ENCODE results near the gene NBPF6.
"Not testable (repeated sequence)": the region's sequence is repeated elsewhere in the genome, so short reads cannot be mapped to it uniquely, and the experiment has no call there.

The NBPF6 gene

DNA sequence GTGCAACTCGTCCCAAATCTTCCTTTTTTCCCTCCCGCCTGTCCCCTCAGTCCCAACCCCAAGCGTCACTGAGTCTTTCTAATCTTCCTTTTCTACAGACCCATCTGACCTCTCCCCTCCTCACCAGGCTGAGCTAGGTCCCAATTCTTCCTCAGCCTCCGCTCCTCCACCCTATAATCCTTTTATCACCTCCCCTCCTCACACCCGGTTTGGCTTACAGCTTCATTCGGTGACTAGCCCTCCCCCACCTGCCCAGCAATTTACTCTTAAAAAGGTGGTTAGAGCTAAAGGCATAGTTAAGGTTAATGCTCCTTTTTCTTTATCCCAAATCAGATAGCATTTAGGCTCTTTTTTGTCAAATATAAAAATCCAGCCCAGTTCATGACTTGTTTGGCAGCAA is 24.4 kb downstream of the NBPF6 start:
- not testable (repeated sequence) for H3K36me3 Mint-ChIP-seq (ENCODE audit: low read depth); H3K4me1 Mint-ChIP-seq (ENCODE audit: low read depth); H3K27ac Mint-ChIP-seq; H3K4me3 Mint-ChIP-seq
- Mint-ChIP-seq H3K27me3 (peaks cover 18% of the 10 kb centered on the region), H3K9me3 (peaks cover 22% of the 10 kb centered on the region)

DNA sequence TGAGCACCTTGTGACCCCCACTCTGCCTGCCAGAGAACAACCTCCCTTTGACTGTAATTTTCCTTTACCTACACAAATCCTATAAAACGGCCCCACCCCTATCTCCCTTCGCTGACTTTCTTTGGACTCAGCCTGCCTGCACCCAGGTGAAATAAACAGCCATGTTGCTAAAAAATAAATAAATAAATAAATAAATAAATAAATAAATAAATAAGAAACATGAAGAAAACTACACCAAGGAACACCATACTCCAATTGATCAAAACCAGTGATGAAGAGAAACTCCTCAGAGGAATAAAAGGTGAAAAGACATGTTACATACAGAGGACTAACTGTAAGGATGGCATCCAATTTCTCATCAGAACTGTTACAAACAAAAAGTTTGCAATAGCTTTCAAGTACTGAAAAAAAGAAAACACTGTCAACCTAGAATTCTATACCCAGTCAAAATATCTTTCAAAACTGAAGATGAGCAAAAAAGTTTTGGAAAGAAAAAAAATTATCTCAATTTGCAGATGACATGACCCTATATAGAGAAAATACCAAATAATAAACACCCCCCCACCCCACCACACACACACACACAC is 28.4 kb downstream of the NBPF6 start:
- Mint-ChIP-seq H3K9me3 (peaks cover 28% of the 10 kb centered on the region), H3K4me1 (ENCODE audit: low read depth) (no peaks in the 10 kb centered on the region), H3K36me3 (ENCODE audit: low read depth) (no peaks in the 10 kb centered on the region), H3K27me3 (peaks cover 26% of the 10 kb centered on the region), H3K4me3 (no peak overlapping the region), H3K27ac (no peak overlapping the region)

DNA sequence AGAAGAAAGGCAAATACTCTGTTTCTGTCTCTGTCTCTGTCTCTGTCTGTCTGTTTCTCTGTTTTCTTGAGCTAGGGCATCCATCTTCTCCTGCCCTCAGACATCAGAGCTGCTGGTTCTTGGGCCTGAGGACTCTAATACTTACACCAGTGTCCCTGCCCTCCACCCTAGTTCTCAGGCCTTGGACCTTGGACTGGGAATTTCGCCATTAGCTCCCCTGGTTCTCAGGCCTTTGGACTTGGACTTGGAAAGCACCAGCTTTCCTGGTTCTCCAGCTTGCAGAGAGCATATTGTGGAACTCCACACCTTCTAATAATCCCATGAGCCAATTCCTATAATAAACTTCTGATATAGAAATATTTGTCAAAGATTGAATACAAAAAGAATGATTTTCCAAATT is 32.6 kb downstream of the NBPF6 start:
- Mint-ChIP-seq H3K4me3 (no peak overlapping the region), H3K36me3 (ENCODE audit: low read depth) (no peaks in the 10 kb centered on the region), H3K27me3 (peaks cover 29% of the 10 kb centered on the region), H3K4me1 (ENCODE audit: low read depth) (no peaks in the 10 kb centered on the region), H3K27ac (no peak overlapping the region), H3K9me3 (peaks cover 30% of the 10 kb centered on the region)

DNA sequence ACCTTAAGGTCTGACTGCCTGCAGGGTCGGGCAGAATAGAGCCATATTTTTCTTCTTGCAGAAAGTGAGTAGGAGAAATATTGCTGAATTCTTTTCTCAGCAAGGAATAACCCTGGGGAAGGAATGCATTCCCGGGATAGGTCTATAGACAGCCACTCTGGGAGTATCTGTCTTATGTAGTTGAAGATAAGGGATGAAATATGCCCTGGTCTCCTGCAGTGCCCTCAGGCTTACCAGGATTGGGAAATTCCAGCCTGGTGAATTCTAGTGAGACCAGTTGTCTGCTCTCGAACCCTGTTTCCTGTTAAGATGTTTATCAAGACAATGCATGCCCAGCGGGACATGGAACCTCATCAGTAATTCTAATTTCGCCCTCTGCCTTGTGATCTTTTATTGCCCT is 35.8 kb downstream of the NBPF6 start:
- not testable (repeated sequence) for H3K4me1 Mint-ChIP-seq (ENCODE audit: low read depth); H3K36me3 Mint-ChIP-seq (ENCODE audit: low read depth); H3K27ac Mint-ChIP-seq; H3K4me3 Mint-ChIP-seq
- Mint-ChIP-seq H3K9me3 (peaks cover 10% of the 10 kb centered on the region), H3K27me3 (peaks cover 23% of the 10 kb centered on the region)

DNA sequence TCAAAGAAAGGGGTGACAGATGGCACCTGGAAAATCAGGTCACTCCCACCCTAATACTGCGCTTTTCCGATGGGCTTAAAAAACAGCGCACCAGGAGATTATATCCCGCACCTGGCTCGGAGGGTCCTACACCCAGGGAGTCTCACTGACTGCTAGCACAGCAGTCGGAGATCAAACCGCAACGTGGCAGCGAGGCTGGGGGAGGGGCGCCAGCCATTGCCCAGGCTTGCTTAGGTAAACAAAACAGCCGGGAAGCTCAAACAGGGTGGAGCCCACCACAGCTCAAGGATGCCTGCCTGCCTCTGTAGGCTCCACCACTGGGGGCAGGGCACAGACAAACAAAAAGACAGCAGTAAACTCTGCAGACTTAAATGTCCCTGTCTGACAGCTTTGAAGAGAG is 36.6 kb downstream of the NBPF6 start:
- H3K4me1 Mint-ChIP-seq (ENCODE audit: low read depth); H3K27ac Mint-ChIP-seq; H3K4me3 Mint-ChIP-seq; H3K36me3 Mint-ChIP-seq (ENCODE audit: low read depth): not testable (repeated sequence)
- peaks cover 18% of the 10 kb centered on the region for H3K27me3 Mint-ChIP-seq
- peaks cover 10% of the 10 kb centered on the region for H3K9me3 Mint-ChIP-seq

DNA sequence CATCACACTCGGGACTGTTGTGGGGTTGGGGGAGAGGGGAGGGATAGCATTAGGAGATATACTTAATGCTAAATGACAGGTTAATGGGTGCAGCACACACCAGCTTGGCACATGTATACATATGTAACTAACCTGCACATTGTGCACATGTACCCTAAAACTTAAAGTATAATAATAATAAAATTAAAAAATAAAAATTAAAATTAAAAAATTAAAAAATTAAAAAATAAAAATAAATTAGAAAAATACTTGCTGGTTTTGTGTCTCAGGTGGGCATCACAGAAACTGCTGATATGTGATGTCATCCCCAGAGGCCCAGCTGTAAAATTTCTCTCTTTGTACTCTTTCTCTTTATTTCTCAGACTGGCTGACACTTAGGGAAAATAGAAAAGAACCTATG is 44.9 kb downstream of the NBPF6 start:
- H3K4me3 Mint-ChIP-seq; H3K9me3 Mint-ChIP-seq; H3K4me1 Mint-ChIP-seq (ENCODE audit: low read depth); H3K36me3 Mint-ChIP-seq (ENCODE audit: low read depth); H3K27ac Mint-ChIP-seq: not testable (repeated sequence)
- peaks cover 22% of the 10 kb centered on the region for H3K27me3 Mint-ChIP-seq

DNA sequence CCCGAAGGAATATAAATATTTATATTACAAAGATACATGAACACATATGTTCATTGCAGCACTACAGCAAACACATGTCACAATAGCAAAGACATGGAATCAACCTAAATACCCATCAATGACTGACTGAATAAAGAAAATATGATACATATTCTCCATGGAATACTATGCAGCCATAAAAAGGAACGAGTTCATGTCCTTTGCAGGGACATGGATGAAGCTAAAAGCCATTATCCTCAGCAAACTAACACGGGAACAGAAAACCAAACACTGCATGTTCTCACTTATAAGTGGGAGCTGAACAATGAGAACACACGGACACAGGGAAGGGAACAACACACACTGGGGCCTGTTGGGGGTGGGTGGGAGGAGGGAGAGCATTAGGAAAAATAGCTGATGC is 46.7 kb downstream of the NBPF6 start:
- H3K9me3 Mint-ChIP-seq; H3K36me3 Mint-ChIP-seq (ENCODE audit: low read depth); H3K4me3 Mint-ChIP-seq; H3K4me1 Mint-ChIP-seq (ENCODE audit: low read depth); H3K27ac Mint-ChIP-seq: not testable (repeated sequence)
- peaks cover 35% of the 10 kb centered on the region for H3K27me3 Mint-ChIP-seq

DNA sequence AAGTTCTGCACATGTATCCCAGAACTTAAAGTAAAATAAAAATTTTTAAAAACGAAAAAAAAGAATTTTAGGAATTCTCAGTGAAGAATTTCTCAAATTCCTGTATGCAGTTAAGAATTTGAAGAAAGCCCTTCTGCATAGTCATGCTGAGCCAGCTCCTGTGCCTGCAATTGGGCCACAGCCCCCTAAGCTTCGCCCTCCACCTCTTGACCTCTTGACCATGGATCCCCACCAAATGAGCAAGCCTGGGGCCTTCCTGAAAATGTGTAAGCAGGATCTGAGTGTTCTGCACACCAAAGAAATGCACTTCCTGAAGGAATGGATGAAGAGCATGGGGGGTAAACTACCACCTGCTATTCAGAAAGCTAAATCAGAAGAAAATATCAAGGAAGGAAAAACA is 52.0 kb downstream of the NBPF6 start:
- H3K27me3 Mint-ChIP-seq, result peaks cover 45% of the 10 kb centered on the region
- H3K4me1 Mint-ChIP-seq (ENCODE audit: low read depth), result no peaks in the 10 kb centered on the region
- no peak overlapping the region for H3K27ac Mint-ChIP-seq
- H3K36me3 Mint-ChIP-seq (ENCODE audit: low read depth), result no peaks in the 10 kb centered on the region
- H3K4me3 Mint-ChIP-seq, result no peak overlapping the region
- no peaks in the 10 kb centered on the region for H3K9me3 Mint-ChIP-seq

DNA sequence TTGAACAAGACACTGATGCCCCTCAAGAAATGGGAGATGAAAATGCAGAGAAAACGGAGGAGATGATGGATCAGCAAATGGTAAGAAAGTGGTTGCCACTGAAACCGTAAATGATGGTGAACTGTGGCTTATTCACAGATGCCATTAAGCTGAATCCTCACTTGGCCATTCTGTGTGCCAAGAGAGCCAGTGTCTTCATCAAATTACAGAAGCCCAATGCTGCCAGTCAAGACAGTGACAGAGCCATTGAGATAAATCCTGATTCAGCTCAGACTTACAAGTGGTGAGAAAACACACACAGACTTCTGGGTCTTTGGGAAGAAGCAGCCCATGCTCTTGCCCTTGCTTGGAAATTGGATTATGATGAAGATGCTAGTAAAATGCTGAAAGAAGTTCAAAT is 52.5 kb downstream of the NBPF6 start:
- Mint-ChIP-seq H3K27ac (no peak overlapping the region), H3K4me3 (no peak overlapping the region), H3K4me1 (ENCODE audit: low read depth) (no peaks in the 10 kb centered on the region), H3K9me3 (no peaks in the 10 kb centered on the region), H3K36me3 (ENCODE audit: low read depth) (no peaks in the 10 kb centered on the region), H3K27me3 (peaks cover 46% of the 10 kb centered on the region)

DNA sequence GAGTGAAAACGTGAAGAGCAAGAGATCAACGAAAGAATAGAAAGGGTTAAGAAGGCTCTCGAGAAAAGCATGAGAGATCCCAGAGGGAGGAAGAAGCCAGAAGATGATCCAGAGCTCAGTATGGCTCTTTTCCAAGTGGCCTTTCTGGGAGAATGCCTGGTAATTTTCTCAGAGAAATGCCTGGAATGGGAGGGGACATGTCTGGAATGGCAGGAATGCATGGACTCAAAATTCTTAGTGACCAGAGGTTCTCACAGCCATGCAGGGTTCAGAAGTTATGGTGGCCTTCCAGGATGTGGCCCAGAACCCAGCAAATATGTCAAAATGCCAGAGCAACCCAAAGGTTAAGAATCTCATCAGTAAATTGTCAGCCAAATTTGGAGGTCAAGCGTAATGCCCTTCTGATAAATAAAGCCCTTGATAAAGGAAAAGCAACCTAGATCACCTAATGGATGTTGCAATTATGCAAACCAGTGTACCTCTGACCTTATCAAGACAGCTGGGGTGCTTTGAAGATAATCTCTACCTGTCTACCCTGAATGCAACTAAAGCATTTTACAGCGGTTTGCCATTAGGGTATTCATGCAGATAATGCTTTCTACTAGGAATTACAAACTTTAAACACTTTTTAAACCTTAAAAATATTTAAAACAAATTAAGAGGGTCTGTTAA is 53.1 kb downstream of the NBPF6 start:
- H3K36me3 Mint-ChIP-seq (ENCODE audit: low read depth), result no peaks in the 10 kb centered on the region
- no peak overlapping the region for H3K27ac Mint-ChIP-seq
- H3K27me3 Mint-ChIP-seq, result peaks cover 49% of the 10 kb centered on the region
- H3K4me1 Mint-ChIP-seq (ENCODE audit: low read depth), result no peaks in the 10 kb centered on the region
- no peaks in the 10 kb centered on the region for H3K9me3 Mint-ChIP-seq
- no peak overlapping the region for H3K4me3 Mint-ChIP-seq

DNA sequence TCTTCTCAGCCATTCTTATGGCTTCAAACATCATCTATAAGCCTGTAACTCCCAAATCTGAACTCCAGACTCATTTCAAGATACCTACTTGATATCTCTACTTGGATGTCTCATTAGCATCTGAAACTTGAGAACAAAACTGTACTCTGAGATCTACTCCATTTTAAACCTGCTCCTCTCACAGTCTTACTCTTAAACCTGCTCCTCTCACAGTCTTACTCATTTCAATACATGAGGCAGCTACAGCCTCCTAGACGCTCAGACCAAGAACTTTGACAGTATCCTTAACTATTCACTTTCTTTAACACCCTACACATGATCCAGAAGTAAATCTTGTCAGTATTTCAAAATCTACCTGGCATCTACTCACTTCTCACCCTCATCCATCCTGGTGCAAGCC is 54.3 kb downstream of the NBPF6 start:
- Mint-ChIP-seq H3K4me3 (no peak overlapping the region), H3K27me3 (peaks cover 43% of the 10 kb centered on the region), H3K36me3 (ENCODE audit: low read depth) (no peaks in the 10 kb centered on the region), H3K4me1 (ENCODE audit: low read depth) (no peaks in the 10 kb centered on the region), H3K9me3 (no peaks in the 10 kb centered on the region), H3K27ac (no peak overlapping the region)

DNA sequence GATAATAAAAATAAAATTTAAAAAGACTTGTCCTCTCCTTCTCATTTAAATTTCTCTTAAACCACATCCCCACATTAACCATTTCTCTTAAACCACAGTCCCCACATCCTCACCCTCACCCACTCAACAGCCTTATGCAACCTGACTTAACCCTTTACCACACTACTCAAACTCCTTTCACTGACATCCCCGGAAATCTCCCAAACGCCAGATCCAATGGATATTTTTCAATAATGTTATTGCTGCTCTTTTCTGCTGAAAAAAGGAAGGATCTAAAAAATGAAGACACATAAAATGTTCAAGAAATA is 55.6 kb downstream of the NBPF6 start:
- Mint-ChIP-seq H3K4me3 (no peak overlapping the region), H3K4me1 (ENCODE audit: low read depth) (no peaks in the 10 kb centered on the region), H3K27ac (no peak overlapping the region), H3K36me3 (ENCODE audit: low read depth) (no peaks in the 10 kb centered on the region), H3K27me3 (peaks cover 45% of the 10 kb centered on the region), H3K9me3 (no peaks in the 10 kb centered on the region)

DNA sequence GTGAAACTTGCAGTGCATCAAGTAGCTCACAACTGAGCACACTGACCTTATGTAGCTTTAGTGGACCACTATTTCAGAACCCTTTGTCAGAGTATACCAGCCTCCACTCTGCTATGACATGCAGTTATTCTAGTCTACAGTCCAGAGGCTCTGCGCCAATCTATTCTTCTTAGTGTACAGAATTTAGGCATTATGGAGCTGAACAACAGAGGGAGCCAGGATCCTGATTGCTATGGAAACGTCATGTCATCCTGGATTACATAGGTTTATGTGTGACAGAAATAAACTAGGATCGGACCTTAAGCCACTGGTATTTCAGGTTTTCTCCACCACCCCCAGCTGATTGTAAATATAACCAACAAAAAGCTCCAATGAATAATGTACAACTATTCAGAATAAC is 61.6 kb downstream of the NBPF6 start:
- no peaks in the 10 kb centered on the region for H3K36me3 Mint-ChIP-seq (ENCODE audit: low read depth)
- no peaks in the 10 kb centered on the region for H3K9me3 Mint-ChIP-seq
- H3K27ac Mint-ChIP-seq, result no peak overlapping the region
- H3K4me1 Mint-ChIP-seq (ENCODE audit: low read depth), result no peaks in the 10 kb centered on the region
- H3K4me3 Mint-ChIP-seq, result no peak overlapping the region
- peaks cover 20% of the 10 kb centered on the region for H3K27me3 Mint-ChIP-seq

DNA sequence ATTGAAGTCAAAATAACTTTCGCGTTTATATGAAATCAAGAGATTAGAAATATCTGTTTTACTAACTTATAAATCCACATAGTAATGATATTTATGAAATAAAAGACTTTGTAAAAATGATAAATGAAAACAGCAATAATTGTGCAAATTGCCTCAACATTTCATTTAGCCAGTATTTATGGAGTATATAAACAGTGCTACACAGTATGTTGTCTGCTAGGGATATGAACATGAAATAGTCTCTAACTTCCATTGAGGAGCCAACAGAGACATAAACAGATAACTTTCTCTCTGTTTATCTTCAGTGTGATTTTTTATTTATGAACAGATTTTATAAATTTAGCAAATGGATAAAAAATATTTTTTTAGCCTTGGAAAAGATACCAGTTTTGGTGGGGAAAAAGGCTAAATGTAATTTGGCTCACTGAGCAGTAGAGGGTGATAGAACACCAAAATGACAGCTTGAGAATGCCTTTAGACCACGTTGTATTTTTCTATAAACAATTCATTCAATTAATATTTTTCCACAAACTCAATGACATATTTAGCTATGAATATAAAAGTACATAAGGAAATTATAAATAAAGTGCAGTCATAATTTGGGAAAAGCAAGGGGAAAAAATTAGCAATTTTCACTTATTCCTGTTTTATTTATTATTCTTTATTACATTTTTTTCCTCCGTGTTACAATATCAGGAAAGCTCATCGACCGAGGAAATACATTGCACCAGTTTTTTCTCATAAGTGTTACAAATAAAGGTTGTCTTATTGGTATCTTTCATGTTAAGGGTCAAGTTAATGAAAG is 62.3 kb downstream of the NBPF6 start:
- H3K4me3 Mint-ChIP-seq, result no peak overlapping the region
- no peaks in the 10 kb centered on the region for H3K9me3 Mint-ChIP-seq
- H3K27me3 Mint-ChIP-seq, result peaks cover 24% of the 10 kb centered on the region
- H3K36me3 Mint-ChIP-seq (ENCODE audit: low read depth), result no peaks in the 10 kb centered on the region
- no peak overlapping the region for H3K27ac Mint-ChIP-seq
- H3K4me1 Mint-ChIP-seq (ENCODE audit: low read depth), result no peaks in the 10 kb centered on the region

DNA sequence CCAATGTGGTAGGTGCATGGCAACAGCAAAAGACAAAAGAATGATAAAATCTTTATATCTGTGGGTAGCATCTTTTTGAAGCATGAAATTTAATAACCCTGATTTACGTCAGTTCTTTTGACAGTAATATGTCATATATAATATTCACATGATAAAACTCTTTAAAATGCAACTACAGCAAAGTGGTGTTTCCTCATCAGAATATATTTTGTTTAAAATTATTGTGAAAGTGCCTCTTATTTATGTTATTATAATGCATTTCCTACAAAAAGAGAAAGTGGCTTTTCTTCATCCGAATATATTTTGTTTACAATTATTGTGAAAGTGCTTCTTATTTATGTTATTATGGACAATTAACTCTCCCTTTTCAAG is 62.9 kb downstream of the NBPF6 start:
- no peak overlapping the region for H3K27ac Mint-ChIP-seq
- no peaks in the 10 kb centered on the region for H3K9me3 Mint-ChIP-seq
- no peaks in the 10 kb centered on the region for H3K36me3 Mint-ChIP-seq (ENCODE audit: low read depth)
- H3K27me3 Mint-ChIP-seq, result peaks cover 19% of the 10 kb centered on the region
- H3K4me1 Mint-ChIP-seq (ENCODE audit: low read depth), result no peaks in the 10 kb centered on the region
- H3K4me3 Mint-ChIP-seq, result no peak overlapping the region

DNA sequence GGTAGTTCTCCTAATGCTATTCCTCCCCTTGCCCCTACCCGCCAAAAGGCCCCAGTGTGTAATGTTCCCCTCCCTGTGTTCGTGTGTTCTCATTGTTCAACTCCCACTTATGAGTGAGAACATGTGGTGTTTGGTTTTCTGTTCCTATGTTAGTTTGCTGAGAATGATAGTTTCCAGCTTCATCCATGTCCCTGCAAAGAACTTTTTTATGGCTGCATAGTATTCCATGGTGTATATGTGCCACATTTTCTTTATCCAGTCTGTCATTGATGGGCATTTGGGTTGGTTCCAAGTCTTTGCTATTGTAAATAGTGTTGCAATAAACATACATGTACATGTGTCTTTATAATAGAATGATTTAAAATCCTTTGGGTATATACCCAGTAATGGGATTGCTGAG is 63.8 kb downstream of the NBPF6 start:
- not testable (repeated sequence) for H3K9me3 Mint-ChIP-seq; H3K27ac Mint-ChIP-seq; H3K4me1 Mint-ChIP-seq (ENCODE audit: low read depth); H3K36me3 Mint-ChIP-seq (ENCODE audit: low read depth); H3K4me3 Mint-ChIP-seq
- peaks cover 17% of the 10 kb centered on the region for H3K27me3 Mint-ChIP-seq
